HepG2 (cell line): ENCODE results near the gene ZNF292. TPM values are rescaled to one million over a fixed set of nuclear protein-coding genes. Genes with fewer than 3 reads are reported as not detected.

ENCODE experiments used
- ATAC-seq: fragments of 200-7000 bp; cut with Tn5 transposase; 3 replicates; pipeline ENCODE4 v1.9.1; 2020; ENCODE audit warnings: mild to moderate bottlenecking, moderate library complexity
- BruUV-seq: library from RNA; stranded (reverse); fragments of 400-500 nt; replicated peaks from 2 replicates; lab custom pipeline; 2021; lab: Mats Ljungman, UMichigan
- CTCF ChIA-PET: fragments of 300-600 bp; formaldehyde crosslinking; extraction: SDS; loops from one replicate; lab custom pipeline; 2021; ENCODE audit warnings: low total read pairs, inconsistent platforms, low intra/inter-chr PET ratio; lab: Yijun Ruan, JAX
- POLR2A ChIA-PET: fragments of 350-600 bp; sonication (Branson Sonifier 250); formaldehyde crosslinking; loops from one replicate; lab custom pipeline; 2020; ENCODE audit warnings: antibody characterized with exemption, inconsistent platforms; lab: Yijun Ruan, JAX
- DNase-seq: peaks from one replicate; pipeline ENCODE4 v3.0.0-alpha.2; 2015; ENCODE audit warnings: low spot score
- FAIRE-seq: peaks from 3 replicates; lab custom pipeline; 2011; peaks lifted over from hg19 to GRCh38; lab: Jason Lieb, UNC
- H2AFZ ChIP-seq: one replicate; pipeline ENCODE4 v1.6.1; 2011; ENCODE audit warnings: low read length, inconsistent platforms
- H3K27ac ChIP-seq: fragments of 300-600 bp; 3 replicates; pipeline ENCODE4 v1.8.0; 2011; ENCODE audit warnings: mixed run types, mild to moderate bottlenecking, mixed read lengths, low read length, inconsistent platforms; ENCODE audit not compliant: insufficient read depth; ENCODE audit errors: extremely low read length
- H3K27me3 ChIP-seq, 2 experiments: fragments of 200-600 bp in 1 of 2; 2 replicates in 1 of 2; 3 replicates in 1 of 2; pipeline versions ENCODE4 v1.6.0 to v1.8.0; 2011; ENCODE audit warnings: low read length in 2 of 2, mild to moderate bottlenecking in 2 of 2, moderate library complexity in 2 of 2, inconsistent platforms in 1 of 2; ENCODE audit not compliant: insufficient read depth in 2 of 2, control insufficient read depth in 1 of 2
- H3K36me3 ChIP-seq, 2 experiments: fragments of 200-600 bp in 1 of 2; replicated peaks in 1 of 2; 2 replicates in 1 of 2; 3 replicates in 1 of 2; pipeline versions ENCODE4 v1.5.1 to v1.8.0; 2011; ENCODE audit warnings: low read length in 2 of 2, inconsistent platforms in 1 of 2; ENCODE audit not compliant: insufficient read depth in 2 of 2, control insufficient read depth in 1 of 2
- H3K4me1 ChIP-seq: 2 replicates; pipeline ENCODE4 v1.5.1; 2012; ENCODE audit warnings: low read length, inconsistent platforms; ENCODE audit not compliant: insufficient read depth
- H3K4me2 ChIP-seq: 2 replicates; pipeline ENCODE4 v1.6.0; 2011; ENCODE audit warnings: low read depth, low read length, inconsistent platforms
- H3K4me3 ChIP-seq, 3 experiments: fragments of 200-600 bp in 1 of 3; sonication (generic), shearing (Covaris generic) in 1 of 3; replicated peaks in 1 of 3; 2 replicates each; pipeline ENCODE4 v1.5.1; 2011 to 2016; ENCODE audit warnings: low read length in 3 of 3, inconsistent platforms in 2 of 3, low read depth in 2 of 3, mild to moderate bottlenecking in 2 of 3, control low read depth in 1 of 3, mixed read lengths in 1 of 3; ENCODE audit not compliant: insufficient read depth in 1 of 3
- H3K79me2 ChIP-seq: one replicate; pipeline ENCODE4 v1.6.1; 2011; ENCODE audit warnings: low read length, inconsistent platforms; ENCODE audit not compliant: insufficient read depth
- H3K9ac ChIP-seq: 2 replicates; pipeline ENCODE4 v1.6.0; 2011; ENCODE audit warnings: mild to moderate bottlenecking, low read depth, low read length, inconsistent platforms; ENCODE audit not compliant: insufficient read depth
- H3K9me3 ChIP-seq: 2 replicates; pipeline ENCODE4 v1.5.1; 2012; ENCODE audit warnings: mild to moderate bottlenecking, low read length
- H4K20me1 ChIP-seq: 2 replicates; pipeline ENCODE4 v1.6.0; 2011; ENCODE audit warnings: inconsistent platforms, mild to moderate bottlenecking, low read length, moderate library complexity; ENCODE audit not compliant: insufficient read depth
- ATF6 ChIP-seq: sonication (generic); formaldehyde crosslinking; conservative IDR thresholded peaks from 2 replicates; pipeline ENCODE4 v1.4.0; 2020; ENCODE audit warnings: missing genetic modification reagents
- E2F5 ChIP-seq: sonication (generic); formaldehyde crosslinking; conservative IDR thresholded peaks from 2 replicates; pipeline ENCODE4 v1.4.0; 2020; ENCODE audit warnings: missing genetic modification reagents
- FOXK2 ChIP-seq: fragments of 450-650 bp; IDR thresholded peaks from 2 replicates; pipeline ENCODE4 v1.6.1; 2016
- GATAD1 ChIP-seq: IDR thresholded peaks from 2 replicates; pipeline ENCODE4 v1.6.1; 2016; ENCODE audit warnings: missing genetic modification reagents, missing compliant biosample characterization
- HOXA5 ChIP-seq: sonication (generic); formaldehyde crosslinking; IDR thresholded peaks from 2 replicates; pipeline ENCODE4 v1.4.0; 2020; ENCODE audit warnings: missing genetic modification reagents
- LCORL ChIP-seq, 2 experiments: fragments of 450-650 bp in 1 of 2; sonication (generic) in 1 of 2; formaldehyde crosslinking in 1 of 2; IDR thresholded peaks; 2 replicates each; pipeline versions ENCODE4 v1.5.0 to v1.6.1; 2017 to 2020; ENCODE audit warnings: antibody characterized with exemption in 1 of 2, missing genetic modification reagents in 1 of 2
- PBX2 ChIP-seq: IDR thresholded peaks from 2 replicates; pipeline ENCODE4 v1.6.1; 2016; ENCODE audit warnings: control low read depth
- PHF8 ChIP-seq: sonication (generic); formaldehyde crosslinking; IDR thresholded peaks from 2 replicates; pipeline ENCODE4 v1.5.0; 2020; ENCODE audit warnings: missing genetic modification reagents
- RAD51 ChIP-seq: fragments of 450-650 bp; IDR thresholded peaks from 2 replicates; pipeline ENCODE4 v1.6.1; 2016; ENCODE audit warnings: borderline replicate concordance
- SKI ChIP-seq: fragments of 450-650 bp; IDR thresholded peaks from one replicate; pipeline ENCODE4 v1.6.1; 2018; ENCODE audit warnings: mild to moderate bottlenecking; ENCODE audit not compliant: partially characterized antibody
- TMF1 ChIP-seq: sonication (generic); formaldehyde crosslinking; IDR thresholded peaks from 2 replicates; pipeline ENCODE4 v1.8.1; 2022; ENCODE audit warnings: low read depth, missing genetic modification reagents
- ZBTB34 ChIP-seq: sonication (generic); formaldehyde crosslinking; IDR thresholded peaks from 2 replicates; pipeline ENCODE4 v1.8.0; 2022; ENCODE audit warnings: mild to moderate bottlenecking, missing genetic modification reagents
- ZNF615 ChIP-seq: sonication (generic); formaldehyde crosslinking; IDR thresholded peaks from 2 replicates; pipeline ENCODE4 v1.5.0; 2020; ENCODE audit warnings: mild to moderate bottlenecking, missing genetic modification reagents, borderline replicate concordance
- ZNF720 ChIP-seq: sonication (generic); formaldehyde crosslinking; IDR thresholded peaks from 2 replicates; pipeline ENCODE4 v1.4.0; 2020; ENCODE audit warnings: missing genetic modification reagents
- WGBS: methylation state at CpG from one replicate; pipeline ENCODE4 v1.1.6; 2017; ENCODE audit warnings: low lambda C conversion rate; 5-methylcytosine and 5-hydroxymethylcytosine counted together
- in situ Hi-C: cut with HindIII; loops from 2 replicates; pipeline ENCODE4 v1.10.0; 2017; ENCODE audit warnings: low pct_unique_long_range_greater_than_20kb; ENCODE audit not compliant: extremely low pct_ligation_motif_present
- intact Hi-C: fragments of 100-400 bp; cut with micrococcal nuclease; formaldehyde crosslinking; loops from one replicate; pipeline ENCODE4 v1.10.0; 2022; ENCODE audit not compliant: unreplicated experiment
- polyA plus RNA-seq, 8 experiments: library from polyadenylated mRNA; depleted of rRNA in 3 of 8; stranded (reverse) in 7 of 8; unstranded in 1 of 8; fragments of >200 nt; fragmentation: Illumina TruSeq in 4 of 8; extraction: Trizol in 4 of 8; gene quantifications; 2 replicates each; pipeline versions ENCODE4 v1.2.1 to v1.2.3, GENCODE V29; 2011 to 2016; ENCODE audit warnings: low read depth in 4 of 8, missing spikeins in 1 of 8, mixed read lengths in 1 of 8; ENCODE audit not compliant: insufficient read depth in 1 of 8
- total RNA-seq, 5 experiments: library from RNA; depleted of rRNA; stranded (reverse); fragments of >200 nt; fragmentation: Illumina TruSeq; extraction: Trizol; gene quantifications; 2 replicates each; pipeline ENCODE4 v1.2.3, GENCODE V29; 2016; ENCODE audit warnings: low read depth in 1 of 5
- TF ChIP-seq, protein P1 (sequence below): sonication (generic); formaldehyde crosslinking; IDR thresholded peaks from 2 replicates; pipeline ENCODE4 v1.5.0; 2020; ENCODE audit warnings: missing genetic modification reagents

ZNF292 gene
- total and polyA plus RNA-seq, 2 of the 13 experiments (the other 11 are each of a cell fraction or from before 2014, with no cell fraction given): 9.9 to 12.8 TPM

DNA sequence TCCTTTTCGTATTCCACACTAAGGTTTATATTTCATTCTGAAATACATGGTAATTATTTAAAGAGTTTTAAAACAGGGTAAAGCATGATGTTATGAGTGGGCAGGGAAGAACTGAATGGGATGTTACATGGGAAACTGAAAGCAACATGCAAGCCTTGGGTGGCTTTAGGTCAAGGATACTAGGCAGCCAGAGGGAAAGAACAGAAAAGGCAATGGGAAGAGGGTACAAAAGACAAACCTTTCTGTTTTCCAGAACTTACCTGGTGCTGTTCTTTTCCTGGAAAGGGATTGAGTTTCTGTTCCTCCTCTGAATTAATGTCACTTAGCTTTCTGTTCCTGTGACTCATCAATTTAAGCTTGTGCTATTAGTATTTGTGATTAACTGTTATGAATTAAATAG, 95.9 kb downstream of the ZNF292 start:
- Histone ChIP-seq H3K27me3 (no peaks in the 10 kb centered on the region), H3K79me2 (no peaks in the 10 kb centered on the region), H3K36me3 (peaks cover 10 to 65% of the 10 kb centered on the region in 2 experiments; a peak in 4 of 5 replicates), H3K27ac (no peak overlapping the region), H2AFZ (no peak overlapping the region), H3K4me3 (no peak overlapping the region), H3K9ac (no peak overlapping the region), H3K4me1 (no peaks in the 10 kb centered on the region), H3K9me3 (no peaks in the 10 kb centered on the region), H3K4me2 (no peak overlapping the region), H4K20me1 (no peaks in the 10 kb centered on the region; the same call in 1 of the 2 replicates)
- no peak for TF ChIP-seq FOXK2
- TF ChIP-seq, protein P1, sequence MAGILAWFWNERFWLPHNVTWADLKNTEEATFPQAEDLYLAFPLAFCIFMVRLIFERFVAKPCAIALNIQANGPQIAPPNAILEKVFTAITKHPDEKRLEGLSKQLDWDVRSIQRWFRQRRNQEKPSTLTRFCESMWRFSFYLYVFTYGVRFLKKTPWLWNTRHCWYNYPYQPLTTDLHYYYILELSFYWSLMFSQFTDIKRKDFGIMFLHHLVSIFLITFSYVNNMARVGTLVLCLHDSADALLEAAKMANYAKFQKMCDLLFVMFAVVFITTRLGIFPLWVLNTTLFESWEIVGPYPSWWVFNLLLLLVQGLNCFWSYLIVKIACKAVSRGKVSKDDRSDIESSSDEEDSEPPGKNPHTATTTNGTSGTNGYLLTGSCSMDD: no peak
- no peak for TF ChIP-seq ATF6 (CRISPR knock-in tag)
- TF ChIP-seq PHF8 (CRISPR knock-in tag): no peak
- no peak for TF ChIP-seq ZBTB34 (CRISPR knock-in tag)
- TF ChIP-seq TMF1 (CRISPR knock-in tag): no peak
- TF ChIP-seq GATAD1 (CRISPR knock-in tag): no peak
- TF ChIP-seq LCORL (IDR thresholded peaks at IDR 0.05): no peak
- TF ChIP-seq LCORL (CRISPR knock-in tag; IDR thresholded peaks at IDR 0.05): no peak
- TF ChIP-seq ZNF720: no peak
- TF ChIP-seq PBX2 (CRISPR knock-in tag): no peak
- no peak for TF ChIP-seq HOXA5
- no peak for TF ChIP-seq SKI
- TF ChIP-seq E2F5 (CRISPR knock-in tag): no peak
- no peak for TF ChIP-seq RAD51
- TF ChIP-seq ZNF615: no peak
- in situ Hi-C loops (no loop called here), intact Hi-C loops (no loop called here)
- POLR2A ChIA-PET: no interaction called here
- FAIRE-seq: no peak
- CTCF ChIA-PET: no interaction called here
- BruUV-seq: no TSS peak
- WGBS: 97% methylated on average over 1 of the region's 1 CpG
- no peak for DNase-seq
- ATAC-seq: no peak
